Measurements from ENCODE around the gene FHOD3.

Gene FHOD3

DNA sequence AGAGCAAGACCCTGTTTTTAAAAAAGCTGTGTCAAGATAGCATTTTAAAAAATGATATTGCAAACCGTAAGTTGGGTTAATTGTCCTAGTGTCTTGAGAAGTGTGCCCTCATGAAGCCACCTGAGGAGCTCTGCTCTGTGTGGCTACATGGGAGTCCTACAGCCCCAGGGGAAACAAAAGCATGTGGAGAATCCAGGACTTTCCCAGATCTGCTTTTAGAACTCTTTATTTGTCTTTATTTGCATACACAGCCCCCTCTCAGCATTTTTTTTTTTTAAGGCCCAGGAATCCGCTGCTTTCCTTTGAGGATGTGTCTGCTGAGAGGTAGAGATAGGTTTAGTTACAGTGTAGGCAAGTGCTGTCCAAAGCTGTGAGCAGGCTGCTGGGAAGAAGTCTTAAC, 219.2 kb downstream of the FHOD3 start:
- no peaks in the 10 kb centered on the region for H3K36me3 ChIP-seq (ENCODE audit: insufficient read depth, low read length)
- H3K4me1 ChIP-seq (ENCODE audit: insufficient read depth, low read length): peaks cover 12% of the 10 kb centered on the region
- no peaks in the 10 kb centered on the region for H3K9me3 ChIP-seq (ENCODE audit: control insufficient read depth, insufficient read depth, low read length)
- H3K9ac ChIP-seq (ENCODE audit: low read depth, low read length): no peak overlapping the region

DNA sequence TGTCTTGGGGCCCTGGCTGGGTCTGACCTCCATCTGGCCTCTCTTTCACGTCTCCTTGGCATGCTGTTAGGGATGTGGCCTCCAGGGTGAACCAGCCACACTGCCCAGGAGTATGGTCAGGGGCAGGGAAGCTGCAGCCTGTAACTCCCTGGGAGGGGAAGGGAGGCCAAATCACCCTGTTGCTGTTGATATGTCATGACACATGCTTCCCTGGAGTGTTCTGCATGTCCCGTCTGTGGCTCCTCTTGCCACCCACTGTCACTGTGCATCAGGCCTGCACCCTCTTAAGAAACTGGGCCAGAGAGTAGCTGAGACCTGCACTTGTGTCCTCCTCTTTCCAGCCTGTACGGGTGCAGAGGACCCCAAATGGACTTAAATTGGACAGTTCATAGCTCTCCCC, 221.3 kb downstream of the FHOD3 start:
- H3K9me3 ChIP-seq (ENCODE audit: control insufficient read depth, insufficient read depth, low read length): no peaks in the 10 kb centered on the region
- H3K9ac ChIP-seq (ENCODE audit: low read depth, low read length): no peak overlapping the region
- peaks cover 17% of the 10 kb centered on the region for H3K4me1 ChIP-seq (ENCODE audit: insufficient read depth, low read length)
- H3K36me3 ChIP-seq (ENCODE audit: insufficient read depth, low read length): no peaks in the 10 kb centered on the region

DNA sequence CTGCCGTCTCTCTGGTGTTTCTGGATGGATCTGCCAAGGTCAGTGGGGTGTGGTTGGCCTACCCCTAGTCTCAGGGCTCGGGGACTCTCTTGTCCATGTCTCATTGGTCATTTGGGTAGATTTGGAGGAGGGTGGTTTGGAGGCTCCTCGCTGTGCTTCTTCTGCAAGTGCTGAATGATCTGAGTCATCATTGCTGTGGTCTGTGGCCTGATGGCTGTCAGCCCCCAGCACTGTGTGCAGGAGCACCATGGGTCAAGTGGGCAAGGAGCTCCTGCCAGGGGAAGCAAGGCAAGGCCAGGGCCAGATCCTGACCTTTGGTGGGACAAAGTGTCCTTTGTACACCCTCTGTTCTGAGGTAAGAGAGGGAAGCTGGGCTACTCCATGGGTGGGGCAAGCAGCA, 221.8 kb downstream of the FHOD3 start:
- H3K4me1 ChIP-seq (ENCODE audit: insufficient read depth, low read length): peaks cover 17% of the 10 kb centered on the region
- H3K36me3 ChIP-seq (ENCODE audit: insufficient read depth, low read length): no peaks in the 10 kb centered on the region
- H3K9me3 ChIP-seq (ENCODE audit: control insufficient read depth, insufficient read depth, low read length): no peaks in the 10 kb centered on the region
- H3K9ac ChIP-seq (ENCODE audit: low read depth, low read length): no peak overlapping the region

DNA sequence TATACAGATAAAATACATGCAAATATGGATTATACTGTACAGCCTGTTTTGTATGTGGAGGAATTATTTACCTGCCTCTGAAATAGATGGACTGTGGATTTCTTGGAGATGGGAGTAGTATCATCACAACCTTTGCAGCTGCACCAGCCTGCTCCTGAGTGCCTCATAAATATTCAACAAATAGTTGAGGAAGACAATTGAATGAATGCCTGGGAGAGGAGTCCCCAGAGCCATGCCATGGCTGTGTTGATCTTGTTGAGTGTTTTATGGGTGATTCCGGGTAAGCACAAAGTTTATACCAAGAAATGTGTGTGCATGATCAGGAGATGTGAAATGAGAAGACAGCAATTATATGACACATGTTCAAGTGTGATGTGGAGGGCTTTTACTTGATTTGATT, 225.0 kb downstream of the FHOD3 start:
- Histone ChIP-seq H3K4me1 (ENCODE audit: insufficient read depth, low read length) (peaks cover 5% of the 10 kb centered on the region), H3K36me3 (ENCODE audit: insufficient read depth, low read length) (no peaks in the 10 kb centered on the region)

DNA sequence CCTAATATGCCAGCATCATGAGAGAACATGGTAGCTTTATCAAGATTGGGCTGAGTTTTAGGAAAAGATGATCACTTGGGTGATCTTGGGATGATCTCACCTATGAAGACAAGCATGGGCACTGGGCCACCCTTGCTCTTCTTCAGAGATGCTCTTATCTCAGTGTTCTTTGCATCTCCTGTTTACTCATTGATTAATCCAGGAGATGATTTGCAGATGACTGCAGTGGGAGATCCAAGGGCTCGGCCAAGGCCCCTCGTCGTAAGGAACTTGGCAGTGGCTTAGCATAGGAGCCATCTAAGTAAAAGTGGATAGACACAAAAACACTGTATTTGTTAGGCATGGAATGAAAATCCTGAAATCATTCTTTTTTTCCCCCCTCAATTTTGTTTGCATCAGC, 228.4 kb downstream of the FHOD3 start:
- Histone ChIP-seq H3K4me1 (ENCODE audit: insufficient read depth, low read length) (peaks cover 11% of the 10 kb centered on the region), H3K36me3 (ENCODE audit: insufficient read depth, low read length) (no peaks in the 10 kb centered on the region), H3K9ac (ENCODE audit: low read depth, low read length) (no peak overlapping the region), H3K9me3 (ENCODE audit: control insufficient read depth, insufficient read depth, low read length) (no peaks in the 10 kb centered on the region)

More for the DNA sequence above, 225.0 kb downstream of the FHOD3 start:
- Histone ChIP-seq H3K9ac (ENCODE audit: low read depth, low read length) (no peak overlapping the region), H3K9me3 (ENCODE audit: control insufficient read depth, insufficient read depth, low read length) (no peaks in the 10 kb centered on the region)

DNA sequence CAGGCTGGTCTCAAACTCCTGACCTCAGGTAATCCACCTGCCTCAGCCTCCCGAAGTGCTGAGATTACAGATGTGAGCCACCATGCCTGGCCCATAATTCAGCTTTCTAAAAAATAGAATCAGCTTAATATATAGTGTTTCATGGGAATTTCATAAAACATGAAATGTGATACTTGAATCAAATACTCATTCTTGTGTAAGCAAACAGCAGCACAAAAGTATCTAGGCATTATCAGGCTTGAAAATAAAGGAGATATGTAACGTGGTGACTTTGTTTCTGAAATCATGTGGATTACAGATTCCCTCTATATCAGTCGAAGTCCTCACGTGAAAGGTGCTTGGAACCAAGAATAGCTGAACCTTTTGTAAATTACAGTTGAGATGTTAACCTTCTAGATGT, 229.1 kb downstream of the FHOD3 start:
- Histone ChIP-seq H3K9me3 (ENCODE audit: control insufficient read depth, insufficient read depth, low read length) (no peaks in the 10 kb centered on the region), H3K9ac (ENCODE audit: low read depth, low read length) (no peak overlapping the region), H3K4me1 (ENCODE audit: insufficient read depth, low read length) (peaks cover 11% of the 10 kb centered on the region), H3K36me3 (ENCODE audit: insufficient read depth, low read length) (no peaks in the 10 kb centered on the region)

DNA sequence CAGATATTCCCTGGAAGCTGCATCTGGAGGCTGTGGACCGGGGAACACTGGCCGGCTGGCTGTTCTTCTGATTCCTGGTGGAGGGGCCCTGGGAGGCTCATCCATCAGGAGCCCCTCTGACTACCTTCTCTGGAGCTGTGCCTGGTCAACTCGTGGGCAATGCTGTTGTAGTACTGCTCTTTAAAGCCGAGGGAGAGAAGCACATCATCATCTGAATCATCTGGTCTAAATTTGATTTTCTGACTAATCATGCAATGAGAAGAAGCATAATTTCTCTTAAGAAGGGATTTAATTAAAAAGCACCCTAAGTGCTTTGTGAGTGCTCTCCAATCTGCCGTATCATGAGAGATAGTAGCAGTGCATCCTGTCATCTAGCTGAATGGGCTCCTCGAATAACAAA, 229.5 kb downstream of the FHOD3 start:
- Histone ChIP-seq H3K4me1 (ENCODE audit: insufficient read depth, low read length) (peaks cover 11% of the 10 kb centered on the region), H3K36me3 (ENCODE audit: insufficient read depth, low read length) (no peaks in the 10 kb centered on the region), H3K9me3 (ENCODE audit: control insufficient read depth, insufficient read depth, low read length) (no peaks in the 10 kb centered on the region), H3K9ac (ENCODE audit: low read depth, low read length) (no peak overlapping the region)

DNA sequence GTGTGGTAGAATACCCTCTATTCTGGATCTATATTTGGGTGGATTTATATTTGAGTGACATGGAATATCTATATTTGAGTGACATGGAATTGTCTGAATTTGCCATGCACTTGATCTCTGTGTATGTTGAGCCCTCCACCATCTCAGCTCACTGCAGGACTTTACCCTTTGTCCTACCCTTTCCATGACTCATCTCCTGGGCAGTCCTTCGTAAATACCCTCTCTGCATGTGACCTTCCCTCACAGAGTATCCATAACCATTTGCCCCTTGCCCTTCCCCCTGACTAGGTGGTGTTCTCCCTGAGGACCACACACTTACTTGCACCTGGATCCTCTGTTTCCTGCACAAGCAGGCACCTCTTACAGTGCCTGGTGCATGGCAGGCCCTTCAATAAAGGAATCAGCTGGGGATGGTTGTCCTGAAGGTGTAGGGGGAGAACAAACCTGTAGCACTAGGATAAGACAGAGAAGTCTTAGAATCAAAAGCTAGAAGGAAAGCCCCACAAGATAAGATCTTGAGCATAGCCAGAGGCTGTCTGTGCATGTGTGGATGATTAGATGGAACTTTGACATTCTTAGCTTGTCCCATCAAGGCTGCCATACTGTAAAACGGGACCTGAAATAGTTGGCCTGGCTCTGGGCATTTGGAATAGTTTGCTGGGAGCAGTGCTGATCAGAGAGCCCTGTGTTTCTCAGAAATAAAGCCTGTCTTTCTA, 230.4 kb downstream of the FHOD3 start:
- no peak overlapping the region for H3K9ac ChIP-seq (ENCODE audit: low read depth, low read length)
- no peaks in the 10 kb centered on the region for H3K36me3 ChIP-seq (ENCODE audit: insufficient read depth, low read length)
- no peaks in the 10 kb centered on the region for H3K9me3 ChIP-seq (ENCODE audit: control insufficient read depth, insufficient read depth, low read length)
- H3K4me1 ChIP-seq (ENCODE audit: insufficient read depth, low read length): peaks cover 8% of the 10 kb centered on the region

DNA sequence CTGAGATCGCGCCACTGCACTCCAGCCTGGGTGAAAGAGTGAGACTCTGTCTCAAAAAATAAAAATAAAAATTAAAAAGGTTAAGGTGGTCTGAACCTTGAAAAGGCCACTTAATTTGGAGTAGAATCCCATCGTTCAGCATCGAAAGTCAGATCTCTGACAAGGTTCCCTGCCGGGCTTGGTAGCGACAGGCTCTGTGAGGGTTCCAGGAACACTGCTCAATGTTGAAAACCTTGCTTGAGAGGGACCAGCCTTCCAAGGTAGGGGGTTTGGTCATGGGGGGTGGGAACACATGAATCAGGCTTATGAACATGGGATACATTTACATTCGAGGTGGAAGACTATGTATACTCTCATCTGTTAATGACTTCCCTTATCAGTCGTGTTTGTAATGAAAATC, 232.2 kb downstream of the FHOD3 start:
- no peaks in the 10 kb centered on the region for H3K9me3 ChIP-seq (ENCODE audit: control insufficient read depth, insufficient read depth, low read length)
- peaks cover 7% of the 10 kb centered on the region for H3K4me1 ChIP-seq (ENCODE audit: insufficient read depth, low read length)
- no peaks in the 10 kb centered on the region; the same call in 1 of the 2 replicates for H3K36me3 ChIP-seq (ENCODE audit: insufficient read depth, low read length)
- H3K9ac ChIP-seq (ENCODE audit: low read depth, low read length): no peak overlapping the region

DNA sequence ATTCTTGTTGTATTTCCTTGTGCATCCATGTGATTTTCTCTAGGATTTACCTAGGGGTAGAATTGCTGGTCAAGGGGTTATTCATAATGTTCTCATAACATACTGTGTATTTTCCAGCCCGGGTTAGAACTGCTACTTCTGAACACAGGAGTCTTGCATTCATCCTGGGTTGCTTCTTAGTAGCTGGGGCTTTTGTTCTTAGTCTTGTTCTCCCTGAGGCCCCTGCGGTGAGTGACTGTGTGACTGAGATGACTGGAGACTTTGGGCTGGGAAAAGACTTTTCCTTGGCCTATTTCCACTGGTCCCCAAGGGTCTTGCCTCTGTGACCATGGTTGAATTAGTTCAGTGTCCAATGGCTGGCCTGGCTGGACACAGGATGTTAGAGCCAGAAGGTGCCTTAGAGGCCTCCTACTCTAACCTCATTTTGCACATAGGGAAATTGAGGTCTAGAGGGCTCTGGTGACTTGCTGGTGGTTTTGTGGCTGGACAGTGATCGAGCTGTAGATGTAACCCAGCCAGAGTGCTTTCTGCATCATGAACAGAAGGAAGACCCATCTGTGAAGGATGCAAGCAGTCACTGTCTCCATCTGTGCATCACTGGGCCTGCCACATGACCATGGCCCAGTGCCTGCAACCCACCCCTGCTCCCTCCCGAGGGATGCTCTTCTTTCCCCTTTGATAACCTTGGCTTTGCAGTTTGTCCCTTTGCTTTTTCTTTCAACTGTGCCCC, 233.3 kb downstream of the FHOD3 start:
- Histone ChIP-seq H3K9ac (ENCODE audit: low read depth, low read length) (no peak overlapping the region), H3K36me3 (ENCODE audit: insufficient read depth, low read length) (no peaks in the 10 kb centered on the region; the same call in 1 of the 2 replicates), H3K4me1 (ENCODE audit: insufficient read depth, low read length) (peaks cover 7% of the 10 kb centered on the region), H3K9me3 (ENCODE audit: control insufficient read depth, insufficient read depth, low read length) (no peaks in the 10 kb centered on the region)

DNA sequence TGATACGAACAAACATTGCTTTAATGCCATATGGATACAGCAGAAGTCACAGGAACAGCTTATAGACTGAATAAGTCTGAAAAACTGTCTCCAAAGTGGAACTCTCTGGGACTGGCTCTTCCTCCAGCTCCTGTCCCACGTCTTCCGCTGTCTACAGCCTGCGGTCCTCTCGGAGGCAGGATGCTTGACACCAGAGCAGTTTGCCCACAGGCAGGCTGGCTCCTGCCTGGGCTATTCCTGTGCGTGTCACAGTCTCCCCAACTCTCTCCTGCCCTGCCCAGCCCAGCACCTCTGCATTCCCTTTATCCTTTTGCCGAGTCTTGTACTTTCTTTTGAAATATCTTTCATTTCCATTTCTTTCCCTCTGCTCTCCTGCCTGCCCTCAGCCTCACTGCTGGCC, 234.1 kb downstream of the FHOD3 start:
- H3K36me3 ChIP-seq (ENCODE audit: insufficient read depth, low read length): no peaks in the 10 kb centered on the region; the same call in 1 of the 2 replicates
- H3K9me3 ChIP-seq (ENCODE audit: control insufficient read depth, insufficient read depth, low read length): no peaks in the 10 kb centered on the region
- peaks cover 7% of the 10 kb centered on the region for H3K4me1 ChIP-seq (ENCODE audit: insufficient read depth, low read length)
- H3K9ac ChIP-seq (ENCODE audit: low read depth, low read length): no peak overlapping the region

DNA sequence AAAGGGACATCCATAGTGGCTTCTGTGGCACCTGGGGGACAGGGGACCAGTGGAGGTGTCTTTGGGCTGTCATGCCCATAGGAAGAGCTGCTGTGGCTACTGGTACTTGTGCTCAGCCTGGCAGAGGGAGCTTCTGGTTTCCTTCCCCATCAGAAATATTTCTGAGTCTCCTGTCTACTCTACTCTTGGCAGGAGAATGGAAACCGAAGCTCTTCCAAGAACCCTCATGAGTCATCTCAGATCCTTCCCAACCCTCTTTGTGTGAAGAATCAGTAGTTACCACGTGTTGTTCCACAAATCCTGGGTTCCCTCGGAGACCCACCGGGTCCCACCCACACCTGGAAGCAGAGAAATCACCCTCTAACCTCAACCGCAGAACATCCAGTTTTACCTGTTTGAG, 234.9 kb downstream of the FHOD3 start:
- H3K4me1 ChIP-seq (ENCODE audit: insufficient read depth, low read length): peaks cover 7% of the 10 kb centered on the region
- no peaks in the 10 kb centered on the region for H3K9me3 ChIP-seq (ENCODE audit: control insufficient read depth, insufficient read depth, low read length)
- H3K9ac ChIP-seq (ENCODE audit: low read depth, low read length): no peak overlapping the region
- no peaks in the 10 kb centered on the region; the same call in 1 of the 2 replicates for H3K36me3 ChIP-seq (ENCODE audit: insufficient read depth, low read length)

DNA sequence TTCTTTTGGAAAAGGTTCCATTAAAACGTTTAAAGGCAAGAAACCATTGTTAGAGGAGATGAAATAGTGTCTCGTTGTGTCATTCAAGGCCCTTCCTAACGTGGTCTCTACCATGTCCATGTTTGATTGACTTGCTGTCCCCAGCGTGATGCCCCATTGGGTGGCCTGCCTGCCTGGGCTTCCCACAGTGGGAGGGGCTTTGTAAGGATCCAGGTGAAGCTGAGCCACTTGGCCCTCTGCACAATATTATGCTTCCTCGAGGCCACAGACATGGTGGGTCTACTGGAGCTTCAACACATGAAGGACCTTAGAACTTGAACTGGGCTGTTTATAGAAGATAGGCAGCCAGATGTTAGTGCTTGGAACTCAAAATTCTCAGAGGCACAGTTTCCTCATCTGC, 235.3 kb downstream of the FHOD3 start:
- H3K4me1 ChIP-seq (ENCODE audit: insufficient read depth, low read length): peaks cover 3% of the 10 kb centered on the region; the same call in 1 of the 2 replicates
- H3K9ac ChIP-seq (ENCODE audit: low read depth, low read length): no peak overlapping the region
- H3K36me3 ChIP-seq (ENCODE audit: insufficient read depth, low read length): no peaks in the 10 kb centered on the region; the same call in 1 of the 2 replicates
- no peaks in the 10 kb centered on the region for H3K9me3 ChIP-seq (ENCODE audit: control insufficient read depth, insufficient read depth, low read length)

DNA sequence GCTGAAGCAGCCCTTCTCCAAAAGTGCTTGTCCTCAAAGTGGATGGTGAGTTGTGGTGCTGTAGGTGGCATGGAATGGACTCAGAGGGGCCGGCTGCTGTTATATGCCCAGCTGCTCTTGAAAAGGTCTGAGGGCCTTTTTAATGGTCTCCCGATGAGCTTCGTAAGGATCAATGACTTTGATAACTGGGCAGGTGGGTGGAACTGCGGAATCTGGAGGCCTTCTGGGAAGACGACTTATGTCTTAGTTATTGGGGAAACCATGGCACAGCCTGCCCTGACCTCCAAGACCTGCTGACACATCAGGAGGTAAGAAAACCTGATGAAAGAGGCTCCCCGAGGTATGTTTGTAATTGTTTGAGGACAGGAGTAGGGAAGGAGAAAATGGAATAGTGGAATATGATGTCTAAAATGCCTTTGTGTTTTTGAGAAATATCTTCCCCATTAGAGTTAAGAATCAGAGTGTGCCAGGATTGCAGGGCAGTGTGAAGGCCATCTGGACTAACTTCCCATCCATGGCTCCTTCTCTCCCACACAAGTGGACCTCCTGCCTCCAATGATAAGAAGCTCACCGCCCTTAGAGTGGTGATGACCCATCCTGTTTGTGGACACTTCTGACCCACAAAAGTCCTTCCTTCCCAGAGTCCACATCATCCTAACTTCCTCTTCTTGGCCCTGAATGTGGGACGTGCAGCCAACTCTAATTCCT, 236.1 kb downstream of the FHOD3 start:
- Histone ChIP-seq H3K36me3 (ENCODE audit: insufficient read depth, low read length) (no peaks in the 10 kb centered on the region; the same call in 1 of the 2 replicates), H3K4me1 (ENCODE audit: insufficient read depth, low read length) (no peaks in the 10 kb centered on the region)

More for the DNA sequence above, 236.1 kb downstream of the FHOD3 start:
- H3K9ac ChIP-seq (ENCODE audit: low read depth, low read length): no peak overlapping the region
- H3K9me3 ChIP-seq (ENCODE audit: control insufficient read depth, insufficient read depth, low read length): no peaks in the 10 kb centered on the region
